DOHH2 (cell line): ENCODE measurements around the gene ITGA2.

Experiments used
- EZH2phosphoT487 ChIP-seq: fragments of 200-600 bp; sonication (generic); IDR thresholded peaks from 2 replicates; pipeline ENCODE4 v1.6.1; 2017; ENCODE audit warnings: borderline replicate concordance, mild to moderate bottlenecking, antibody characterized with exemption, low read length, moderate library complexity, mixed read lengths
- TF ChIP-seq, protein P1 (sequence below): fragments of 200-600 bp; sonication (generic); IDR thresholded peaks from one replicate; pipeline ENCODE4 v1.5.1; 2014; ENCODE audit warnings: antibody characterized with exemption, mild to moderate bottlenecking, low read depth, low read length; ENCODE audit not compliant: poor library complexity, severe bottlenecking

DNA sequence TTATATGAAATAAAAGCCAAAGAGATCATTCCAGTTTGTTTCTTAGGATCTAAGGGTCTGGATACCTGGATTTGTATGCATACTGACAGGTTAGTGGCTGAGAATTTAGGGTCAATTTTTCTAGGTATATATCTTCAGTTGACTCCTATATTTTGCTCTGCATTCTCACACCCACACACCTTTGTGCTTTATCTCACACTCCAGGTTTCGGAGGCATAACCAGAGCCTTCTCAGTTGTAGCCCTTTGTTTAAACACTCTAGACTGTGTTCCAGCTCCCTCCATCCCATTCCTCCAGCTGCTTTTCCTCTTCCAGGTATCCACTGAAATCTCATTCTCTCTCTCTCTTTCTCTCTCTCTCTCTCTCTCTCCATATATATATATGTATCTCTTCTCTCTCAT lies 131.0 kb downstream of the ITGA2 start:
- TF ChIP-seq, protein P1, sequence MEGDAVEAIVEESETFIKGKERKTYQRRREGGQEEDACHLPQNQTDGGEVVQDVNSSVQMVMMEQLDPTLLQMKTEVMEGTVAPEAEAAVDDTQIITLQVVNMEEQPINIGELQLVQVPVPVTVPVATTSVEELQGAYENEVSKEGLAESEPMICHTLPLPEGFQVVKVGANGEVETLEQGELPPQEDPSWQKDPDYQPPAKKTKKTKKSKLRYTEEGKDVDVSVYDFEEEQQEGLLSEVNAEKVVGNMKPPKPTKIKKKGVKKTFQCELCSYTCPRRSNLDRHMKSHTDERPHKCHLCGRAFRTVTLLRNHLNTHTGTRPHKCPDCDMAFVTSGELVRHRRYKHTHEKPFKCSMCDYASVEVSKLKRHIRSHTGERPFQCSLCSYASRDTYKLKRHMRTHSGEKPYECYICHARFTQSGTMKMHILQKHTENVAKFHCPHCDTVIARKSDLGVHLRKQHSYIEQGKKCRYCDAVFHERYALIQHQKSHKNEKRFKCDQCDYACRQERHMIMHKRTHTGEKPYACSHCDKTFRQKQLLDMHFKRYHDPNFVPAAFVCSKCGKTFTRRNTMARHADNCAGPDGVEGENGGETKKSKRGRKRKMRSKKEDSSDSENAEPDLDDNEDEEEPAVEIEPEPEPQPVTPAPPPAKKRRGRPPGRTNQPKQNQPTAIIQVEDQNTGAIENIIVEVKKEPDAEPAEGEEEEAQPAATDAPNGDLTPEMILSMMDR: no peak
- no peak for TF ChIP-seq EZH2phosphoT487
